WERI-Rb-1 (cell line): Measurements from ENCODE around the gene MICAL3.
"Not testable (repeated sequence)": the region's sequence is repeated elsewhere in the genome, so short reads cannot be mapped to it uniquely, and the experiment has no call there.

Experiments
- DNase-seq: peaks from one replicate; pipeline ENCODE4 v3.0.0-alpha.2; 2020
- H3K27ac ChIP-seq: fragments of 250-450 bp; sonication (Bioruptor Pico); 2 replicates; pipeline ENCODE4 v1.5.1; 2020; ENCODE audit warnings: mild to moderate bottlenecking, moderate library complexity
- H3K27me3 ChIP-seq: fragments of 250-450 bp; sonication (Bioruptor Pico); 2 replicates; pipeline ENCODE4 v1.5.1; 2021; ENCODE audit warnings: mild to moderate bottlenecking, low read depth, moderate library complexity; ENCODE audit not compliant: insufficient read depth, severe bottlenecking
- H3K36me3 ChIP-seq: fragments of 250-450 bp; sonication (Bioruptor Pico); 2 replicates; pipeline ENCODE4 v1.5.1; 2020; ENCODE audit warnings: mild to moderate bottlenecking, moderate library complexity
- H3K4me3 ChIP-seq: 2 replicates; pipeline ENCODE4 v1.5.1; 2011; ENCODE audit warnings: low read depth, mild to moderate bottlenecking, control low read depth, low read length
- H3K9me3 ChIP-seq: fragments of 250-450 bp; sonication (Bioruptor Pico); 2 replicates; pipeline ENCODE4 v1.5.1; 2021; ENCODE audit warnings: mild to moderate bottlenecking, moderate library complexity; ENCODE audit not compliant: severe bottlenecking
- TF ChIP-seq, protein P1 (sequence below): IDR thresholded peaks from 2 replicates; pipeline ENCODE4 v1.5.1; 2011; ENCODE audit warnings: low read depth, mild to moderate bottlenecking, control low read depth, inconsistent platforms, low read length

The MICAL3 gene

GRCh38 chr22:18057568-18058209, 33.3 kb upstream of the MICAL3 start:
- Histone ChIP-seq H3K4me3 (no peak overlapping the region), H3K27ac (no peak overlapping the region), H3K36me3 (no peaks in the 10 kb centered on the region), H3K27me3 (no peaks in the 10 kb centered on the region), H3K9me3 (no peaks in the 10 kb centered on the region)
- DNase-seq = no peak
- TF ChIP-seq, protein P1, sequence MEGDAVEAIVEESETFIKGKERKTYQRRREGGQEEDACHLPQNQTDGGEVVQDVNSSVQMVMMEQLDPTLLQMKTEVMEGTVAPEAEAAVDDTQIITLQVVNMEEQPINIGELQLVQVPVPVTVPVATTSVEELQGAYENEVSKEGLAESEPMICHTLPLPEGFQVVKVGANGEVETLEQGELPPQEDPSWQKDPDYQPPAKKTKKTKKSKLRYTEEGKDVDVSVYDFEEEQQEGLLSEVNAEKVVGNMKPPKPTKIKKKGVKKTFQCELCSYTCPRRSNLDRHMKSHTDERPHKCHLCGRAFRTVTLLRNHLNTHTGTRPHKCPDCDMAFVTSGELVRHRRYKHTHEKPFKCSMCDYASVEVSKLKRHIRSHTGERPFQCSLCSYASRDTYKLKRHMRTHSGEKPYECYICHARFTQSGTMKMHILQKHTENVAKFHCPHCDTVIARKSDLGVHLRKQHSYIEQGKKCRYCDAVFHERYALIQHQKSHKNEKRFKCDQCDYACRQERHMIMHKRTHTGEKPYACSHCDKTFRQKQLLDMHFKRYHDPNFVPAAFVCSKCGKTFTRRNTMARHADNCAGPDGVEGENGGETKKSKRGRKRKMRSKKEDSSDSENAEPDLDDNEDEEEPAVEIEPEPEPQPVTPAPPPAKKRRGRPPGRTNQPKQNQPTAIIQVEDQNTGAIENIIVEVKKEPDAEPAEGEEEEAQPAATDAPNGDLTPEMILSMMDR = no peak

- no peak for DNase-seq
These were observed 32.6 kb upstream of the MICAL3 start for GRCh38 chr22:18056807-18057474.

DNA sequence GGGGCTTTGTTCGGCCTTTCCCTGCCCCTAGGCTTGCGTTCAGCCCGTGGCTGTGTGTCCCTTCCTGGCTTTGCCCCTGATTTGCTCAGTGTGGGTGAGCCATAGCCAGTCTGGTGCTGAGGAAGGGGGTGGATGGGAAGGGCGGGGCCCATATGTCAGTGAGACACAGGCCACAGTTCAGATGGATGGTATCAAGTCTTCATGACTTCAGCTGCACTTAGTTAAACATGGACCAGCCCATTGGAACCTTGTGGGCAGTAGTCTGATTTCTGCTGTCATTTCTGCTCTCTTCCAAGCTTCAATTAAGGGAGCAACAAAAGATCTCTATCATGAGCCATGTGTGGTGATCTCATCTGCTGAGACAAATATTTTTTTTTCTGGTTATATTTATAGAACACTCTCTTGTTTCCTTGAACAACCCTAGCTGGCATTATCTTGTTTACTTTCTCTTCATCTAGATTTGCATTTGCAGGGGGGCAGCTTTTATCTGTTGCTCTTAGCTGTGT, 31.9 kb upstream of the MICAL3 start:
- H3K27ac ChIP-seq = no peak overlapping the region
- no peaks in the 10 kb centered on the region for H3K27me3 ChIP-seq
- no peaks in the 10 kb centered on the region for H3K36me3 ChIP-seq
- TF ChIP-seq, protein P1 = no peak
- no peak for DNase-seq
- no peaks in the 10 kb centered on the region for H3K9me3 ChIP-seq
- H3K4me3 ChIP-seq = no peak overlapping the region

More at GRCh38 chr22:18056807-18057474, 32.6 kb upstream of the MICAL3 start:
- no peak overlapping the region for H3K4me3 ChIP-seq
- H3K27ac ChIP-seq = no peak overlapping the region
- TF ChIP-seq, protein P1 = no peak
- no peaks in the 10 kb centered on the region for H3K36me3 ChIP-seq
- no peaks in the 10 kb centered on the region for H3K27me3 ChIP-seq
- H3K9me3 ChIP-seq = no peaks in the 10 kb centered on the region

- H3K4me3 ChIP-seq = no peak overlapping the region
- H3K27me3 ChIP-seq = no peaks in the 10 kb centered on the region
- H3K36me3 ChIP-seq = no peaks in the 10 kb centered on the region
- no peak overlapping the region for H3K27ac ChIP-seq
- no peak for DNase-seq
- no peaks in the 10 kb centered on the region for H3K9me3 ChIP-seq
- TF ChIP-seq, protein P1 = no peak
These were observed 31.3 kb upstream of the MICAL3 start for GRCh38 chr22:18055619-18056160.

DNA sequence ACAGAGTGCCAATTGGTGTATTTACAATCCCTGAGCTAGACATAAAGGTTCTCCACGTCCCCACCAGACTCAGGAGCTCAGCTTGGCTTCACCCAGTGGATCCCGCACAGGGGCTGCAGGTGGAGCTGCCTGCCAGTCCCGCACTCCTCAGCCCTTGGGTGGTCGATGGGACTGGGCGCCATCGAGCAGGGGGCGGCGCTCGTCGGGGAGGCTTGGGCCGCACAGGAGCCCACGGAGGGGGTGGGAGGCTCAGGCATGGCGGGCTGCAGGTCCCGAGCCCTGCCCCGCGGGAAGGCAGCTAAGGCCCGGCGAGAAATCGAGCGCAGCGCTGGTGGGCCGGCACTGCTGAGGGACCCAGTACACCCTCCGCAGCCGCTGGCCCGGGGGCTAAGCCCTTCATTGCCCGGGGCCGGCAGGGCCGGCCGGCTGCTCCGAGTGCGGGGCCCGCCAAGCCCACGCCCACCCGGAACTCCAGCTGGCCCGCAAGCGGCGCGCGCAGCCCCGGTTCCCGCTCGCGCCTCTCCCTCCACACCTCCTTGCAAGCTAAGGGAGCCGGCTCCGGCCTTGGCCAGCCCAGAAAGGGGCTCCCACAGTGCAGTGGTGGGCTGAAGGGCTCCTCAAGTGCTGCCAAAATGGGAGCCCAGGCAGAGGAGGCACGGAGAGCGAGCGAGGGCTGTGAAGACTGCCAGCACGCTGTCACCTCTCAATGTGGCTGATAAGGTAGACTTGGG, 29.0 kb upstream of the MICAL3 start:
- not testable (repeated sequence) for H3K27me3 ChIP-seq, H3K36me3 ChIP-seq, DNase-seq, H3K27ac ChIP-seq, H3K4me3 ChIP-seq, H3K9me3 ChIP-seq

- H3K9me3 ChIP-seq, DNase-seq: not testable (repeated sequence)
These were observed 26.8 kb upstream of the MICAL3 start for GRCh38 chr22:18051113-18051512.

More at GRCh38 chr22:18051113-18051512, 26.8 kb upstream of the MICAL3 start:
- not testable (repeated sequence) for H3K4me3 ChIP-seq, H3K27me3 ChIP-seq, H3K36me3 ChIP-seq, H3K27ac ChIP-seq
